BE2C (cell line): Measurements from ENCODE around the gene IFI27L1.
"Not testable (repeated sequence)": the region's sequence is repeated elsewhere in the genome, so short reads cannot be mapped to it uniquely, and the experiment has no call there.

ENCODE experiments used
- DNase-seq: peaks from one replicate; pipeline ENCODE4 v3.0.0-alpha.2; 2020
- H3K27me3 ChIP-seq: fragments of 250-450 bp; sonication (Bioruptor Pico); 2 replicates; pipeline ENCODE4 v1.5.1; 2020; ENCODE audit warnings: mild to moderate bottlenecking
- H3K36me3 ChIP-seq: fragments of 250-450 bp; sonication (Bioruptor Pico); 2 replicates; pipeline ENCODE4 v1.5.1; 2020; ENCODE audit warnings: mild to moderate bottlenecking
- H3K4me1 ChIP-seq: fragments of 250-450 bp; sonication (Bioruptor Pico); 2 replicates; pipeline ENCODE4 v1.5.1; 2020
- H3K4me3 ChIP-seq: 2 replicates; pipeline ENCODE4 v1.5.1; 2011; ENCODE audit warnings: low read depth, low read length
- H3K9me3 ChIP-seq: fragments of 250-450 bp; sonication (Bioruptor Pico); 2 replicates; pipeline ENCODE4 v1.5.1; 2020
- TF ChIP-seq, protein P1 (sequence below): IDR thresholded peaks from 2 replicates; pipeline ENCODE4 v1.5.1; 2012; ENCODE audit warnings: mild to moderate bottlenecking, low read depth, low read length

IFI27L1 gene

DNA sequence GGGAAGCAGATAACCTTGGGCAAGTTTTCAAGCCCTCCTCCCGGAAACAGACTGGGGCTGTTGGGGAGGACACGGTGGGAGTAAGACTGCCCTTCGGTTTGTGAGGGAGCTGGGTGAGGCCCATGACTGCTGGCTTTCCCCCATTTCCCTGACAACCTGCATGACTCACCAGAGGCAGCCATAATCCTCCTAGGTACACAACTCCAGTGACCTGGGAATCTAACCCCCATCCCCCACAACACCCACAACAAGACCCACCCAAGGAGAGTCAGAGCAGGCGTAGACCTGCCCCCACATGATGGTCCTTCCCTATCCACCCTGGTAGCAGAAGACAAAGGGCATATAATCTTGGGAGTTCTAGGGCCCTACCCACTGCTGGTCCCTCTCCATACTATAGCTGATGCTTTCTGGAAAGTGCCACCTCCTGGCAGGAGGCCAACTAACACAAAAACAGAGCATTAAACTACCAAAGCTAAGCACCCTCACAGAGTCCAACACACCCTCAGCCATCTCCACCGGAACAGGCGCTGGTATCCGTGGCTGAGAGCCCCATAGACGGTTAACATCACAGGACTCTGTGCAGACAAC lies 14.9 kb upstream of the IFI27L1 start:
- H3K4me1 ChIP-seq: peaks cover 8% of the 10 kb centered on the region
- peaks cover 29% of the 10 kb centered on the region for H3K36me3 ChIP-seq
- peaks cover 6% of the 10 kb centered on the region for H3K9me3 ChIP-seq
- no peak overlapping the region for H3K4me3 ChIP-seq
- no peak for DNase-seq
- TF ChIP-seq, protein P1, sequence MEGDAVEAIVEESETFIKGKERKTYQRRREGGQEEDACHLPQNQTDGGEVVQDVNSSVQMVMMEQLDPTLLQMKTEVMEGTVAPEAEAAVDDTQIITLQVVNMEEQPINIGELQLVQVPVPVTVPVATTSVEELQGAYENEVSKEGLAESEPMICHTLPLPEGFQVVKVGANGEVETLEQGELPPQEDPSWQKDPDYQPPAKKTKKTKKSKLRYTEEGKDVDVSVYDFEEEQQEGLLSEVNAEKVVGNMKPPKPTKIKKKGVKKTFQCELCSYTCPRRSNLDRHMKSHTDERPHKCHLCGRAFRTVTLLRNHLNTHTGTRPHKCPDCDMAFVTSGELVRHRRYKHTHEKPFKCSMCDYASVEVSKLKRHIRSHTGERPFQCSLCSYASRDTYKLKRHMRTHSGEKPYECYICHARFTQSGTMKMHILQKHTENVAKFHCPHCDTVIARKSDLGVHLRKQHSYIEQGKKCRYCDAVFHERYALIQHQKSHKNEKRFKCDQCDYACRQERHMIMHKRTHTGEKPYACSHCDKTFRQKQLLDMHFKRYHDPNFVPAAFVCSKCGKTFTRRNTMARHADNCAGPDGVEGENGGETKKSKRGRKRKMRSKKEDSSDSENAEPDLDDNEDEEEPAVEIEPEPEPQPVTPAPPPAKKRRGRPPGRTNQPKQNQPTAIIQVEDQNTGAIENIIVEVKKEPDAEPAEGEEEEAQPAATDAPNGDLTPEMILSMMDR: no peak
- no peaks in the 10 kb centered on the region for H3K27me3 ChIP-seq

DNA sequence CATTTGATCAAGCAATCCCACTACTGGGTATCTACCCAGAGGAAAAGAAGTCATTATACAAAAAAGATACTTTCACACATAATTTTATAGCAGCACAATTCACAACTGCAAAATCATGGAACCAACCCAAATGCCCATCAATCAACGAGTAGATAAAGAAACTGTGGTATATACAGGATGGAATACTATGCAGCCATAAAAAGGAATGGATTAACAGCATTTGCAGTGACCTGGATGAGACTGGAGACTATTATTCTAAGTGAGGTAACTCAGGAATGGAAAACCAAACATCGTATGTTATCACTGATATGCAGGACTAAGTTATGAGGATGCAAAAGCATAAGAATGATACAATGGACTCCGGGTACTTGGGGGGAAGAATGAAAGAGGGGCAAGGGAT lies 9.0 kb upstream of the IFI27L1 start:
- not testable (repeated sequence) for H3K4me3 ChIP-seq, H3K27me3 ChIP-seq, DNase-seq, H3K4me1 ChIP-seq
- Histone ChIP-seq H3K9me3 (peaks cover 12% of the 10 kb centered on the region), H3K36me3 (peaks cover 23% of the 10 kb centered on the region)

DNA sequence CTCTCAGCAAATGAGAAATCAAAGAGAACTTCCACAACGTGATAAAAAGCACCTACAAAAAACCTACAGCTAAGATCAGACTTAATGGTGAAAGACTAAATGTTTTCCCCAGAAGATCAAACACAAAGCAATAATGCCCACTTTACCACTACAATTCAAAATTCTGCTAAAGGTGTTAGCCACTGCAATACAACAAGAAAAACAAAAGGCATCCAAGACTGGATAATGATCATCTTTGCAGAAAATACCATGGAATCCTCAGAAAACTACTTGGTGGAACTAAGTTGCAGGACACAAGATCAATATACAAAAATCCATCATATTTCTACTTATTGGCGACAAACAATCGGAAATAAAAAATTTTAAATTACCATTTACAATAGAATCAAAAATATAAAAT lies 6.6 kb upstream of the IFI27L1 start:
- Histone ChIP-seq H3K9me3 (peaks cover 7% of the 10 kb centered on the region), H3K36me3 (peaks cover 46% of the 10 kb centered on the region), H3K27me3 (no peaks in the 10 kb centered on the region), H3K4me3 (no peak overlapping the region), H3K4me1 (peaks cover 2% of the 10 kb centered on the region; the same call in 1 of the 2 replicates)
- no peak for DNase-seq
- TF ChIP-seq, protein P1: no peak

DNA sequence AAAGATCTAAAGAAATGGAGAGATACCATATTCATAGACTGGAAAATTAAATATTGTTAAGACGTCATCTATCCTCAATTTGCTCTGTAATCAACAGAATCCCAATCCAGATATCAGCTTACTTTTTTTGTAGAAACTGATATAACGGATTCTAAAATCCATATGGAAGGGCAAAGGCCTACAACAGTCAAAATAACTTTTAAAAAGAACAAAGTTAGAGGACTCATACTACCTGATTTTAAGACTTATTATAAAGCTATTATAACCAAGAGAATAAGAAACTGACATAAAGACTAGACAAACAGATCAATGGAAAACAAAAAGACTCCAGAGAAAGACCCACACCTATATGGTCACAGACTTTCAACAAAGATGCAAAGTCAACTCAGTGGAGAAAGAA lies 6.1 kb upstream of the IFI27L1 start:
- Histone ChIP-seq H3K4me3 (no peak overlapping the region), H3K36me3 (peaks cover 47% of the 10 kb centered on the region), H3K9me3 (peaks cover 7% of the 10 kb centered on the region; the same call in 1 of the 2 replicates), H3K27me3 (no peaks in the 10 kb centered on the region), H3K4me1 (peaks cover 6% of the 10 kb centered on the region; the same call in 1 of the 2 replicates)
- DNase-seq: no peak
- TF ChIP-seq, protein P1: no peak

DNA sequence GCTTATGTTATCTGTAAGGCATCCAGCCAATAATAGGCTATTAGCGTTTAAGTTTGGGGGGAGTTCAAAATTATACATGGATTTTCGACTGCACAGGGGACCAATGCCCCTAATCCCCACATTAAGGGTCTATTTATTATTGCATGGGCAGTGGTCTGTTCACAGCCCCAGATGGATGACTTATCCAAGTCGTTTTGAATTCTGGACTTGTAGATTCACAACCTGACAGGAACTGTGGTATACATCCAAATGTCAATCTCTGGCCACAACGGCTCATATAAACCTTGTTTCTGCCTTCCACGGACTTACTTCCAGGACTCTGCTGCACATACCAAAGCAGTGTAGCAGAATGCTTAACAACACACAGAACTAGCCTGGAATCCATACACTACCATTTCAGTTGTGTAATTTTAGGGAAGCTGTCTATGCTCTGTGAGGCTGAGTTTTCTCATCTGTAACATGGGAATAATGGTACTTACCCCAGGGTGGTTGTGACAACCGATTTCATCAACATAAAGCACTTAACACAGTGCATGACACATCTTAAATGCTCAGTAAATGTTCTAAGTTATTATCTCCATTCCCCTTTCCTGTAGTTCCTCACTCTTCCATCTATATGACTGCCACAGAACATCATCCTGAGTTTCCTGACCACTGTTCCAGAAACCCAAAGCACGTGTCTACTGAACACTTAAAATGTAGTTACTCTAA lies 3.8 kb upstream of the IFI27L1 start:
- DNase-seq: no peak
- Histone ChIP-seq H3K4me1 (peaks cover 6% of the 10 kb centered on the region; the same call in 1 of the 2 replicates), H3K4me3 (no peak overlapping the region; the same call in 1 of the 2 replicates), H3K27me3 (no peaks in the 10 kb centered on the region), H3K9me3 (peaks cover 5% of the 10 kb centered on the region; the same call in 1 of the 2 replicates), H3K36me3 (peaks cover 40% of the 10 kb centered on the region)
- TF ChIP-seq, protein P1: no peak

DNA sequence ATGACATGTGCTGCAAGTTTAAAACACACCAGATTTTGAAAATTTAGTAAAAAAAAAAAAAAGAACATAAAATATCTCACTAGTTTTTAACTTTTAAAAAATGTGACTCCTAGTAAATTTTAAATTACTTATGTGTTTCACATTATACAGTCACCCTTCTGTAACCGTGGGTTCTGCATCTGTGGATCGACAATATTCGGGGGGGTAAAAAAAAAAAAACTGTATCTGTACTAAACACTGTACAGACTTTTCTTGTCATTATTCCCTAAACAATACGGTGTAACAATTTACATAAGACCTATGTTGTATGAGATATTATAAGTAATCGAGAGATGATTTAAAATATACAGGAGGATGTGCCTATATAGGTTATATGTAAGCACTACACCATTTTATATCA lies 3.3 kb upstream of the IFI27L1 start:
- Histone ChIP-seq H3K4me1 (peaks cover 6% of the 10 kb centered on the region; the same call in 1 of the 2 replicates), H3K4me3 (no peak overlapping the region), H3K9me3 (peaks cover 3% of the 10 kb centered on the region; the same call in 1 of the 2 replicates), H3K36me3 (peaks cover 36% of the 10 kb centered on the region), H3K27me3 (no peaks in the 10 kb centered on the region)
- TF ChIP-seq, protein P1: no peak
- DNase-seq: no peak
